GM18508 (cell line): ENCODE measurements around the gene SERPINA12.

Experiments used
- ATAC-seq: cut with Tn5 transposase; IDR thresholded peaks from one replicate; pipeline ENCODE4 v1.9.1; 2021; ENCODE audit warnings: moderate number of reproducible peaks; ENCODE audit not compliant: insufficient read depth, unreplicated experiment

SERPINA12 gene

DNA sequence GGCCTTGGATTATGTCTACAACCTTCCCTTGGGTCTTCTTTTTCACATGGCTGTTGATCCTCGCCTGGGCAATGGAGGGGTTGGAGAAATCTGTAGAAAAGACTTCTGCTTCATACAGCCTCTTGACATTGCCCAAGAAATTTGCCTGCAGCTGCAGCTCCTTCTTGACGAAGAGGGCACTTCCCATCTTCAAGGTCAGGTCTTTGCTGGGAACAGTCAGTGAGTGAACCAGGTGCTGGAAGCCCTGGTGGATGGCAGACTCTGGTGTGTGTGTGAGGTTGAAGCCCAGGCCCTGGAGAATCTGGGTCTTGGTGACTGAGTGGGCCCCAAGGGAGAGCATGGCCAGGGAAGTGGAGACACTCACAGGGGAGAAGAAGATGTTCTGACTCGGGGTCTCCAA, 40.0 kb downstream of the SERPINA12 start:
- ATAC-seq, result no peak

DNA sequence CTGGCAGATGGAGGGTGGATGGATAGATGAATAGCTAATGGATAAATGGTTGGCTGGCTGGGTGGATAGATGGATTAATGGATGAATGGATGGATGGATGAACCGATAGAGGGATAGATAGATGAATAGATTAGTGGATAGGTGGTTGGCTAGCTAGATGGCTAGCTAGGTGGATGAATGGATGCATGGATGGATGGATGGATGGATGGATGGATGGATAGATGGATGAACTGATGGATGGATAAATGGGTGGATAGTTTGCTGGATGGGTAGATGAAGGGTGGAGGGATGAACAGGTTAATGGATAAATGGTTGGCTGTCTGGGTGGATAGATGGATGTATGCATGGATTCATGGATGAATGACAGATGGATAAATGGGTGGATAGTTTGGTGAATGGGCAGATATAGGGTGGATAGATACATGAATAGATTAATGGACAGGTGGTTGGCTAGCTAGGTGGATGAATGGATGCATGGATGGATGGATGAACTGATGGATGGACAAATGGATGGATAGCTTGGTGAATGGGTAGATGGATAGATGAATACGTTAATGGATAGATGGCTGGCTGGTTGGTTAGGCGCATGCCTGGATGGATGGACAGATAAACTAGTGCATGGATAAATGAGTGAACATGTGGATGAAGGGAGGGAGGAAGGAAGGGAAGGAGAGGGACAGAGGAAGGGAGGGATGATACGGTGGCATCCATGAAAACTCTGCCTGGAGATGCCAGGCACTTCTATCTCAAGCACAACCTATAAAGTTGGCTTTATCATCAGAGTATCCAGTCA, 41.3 kb downstream of the SERPINA12 start:
- no peak for ATAC-seq

DNA sequence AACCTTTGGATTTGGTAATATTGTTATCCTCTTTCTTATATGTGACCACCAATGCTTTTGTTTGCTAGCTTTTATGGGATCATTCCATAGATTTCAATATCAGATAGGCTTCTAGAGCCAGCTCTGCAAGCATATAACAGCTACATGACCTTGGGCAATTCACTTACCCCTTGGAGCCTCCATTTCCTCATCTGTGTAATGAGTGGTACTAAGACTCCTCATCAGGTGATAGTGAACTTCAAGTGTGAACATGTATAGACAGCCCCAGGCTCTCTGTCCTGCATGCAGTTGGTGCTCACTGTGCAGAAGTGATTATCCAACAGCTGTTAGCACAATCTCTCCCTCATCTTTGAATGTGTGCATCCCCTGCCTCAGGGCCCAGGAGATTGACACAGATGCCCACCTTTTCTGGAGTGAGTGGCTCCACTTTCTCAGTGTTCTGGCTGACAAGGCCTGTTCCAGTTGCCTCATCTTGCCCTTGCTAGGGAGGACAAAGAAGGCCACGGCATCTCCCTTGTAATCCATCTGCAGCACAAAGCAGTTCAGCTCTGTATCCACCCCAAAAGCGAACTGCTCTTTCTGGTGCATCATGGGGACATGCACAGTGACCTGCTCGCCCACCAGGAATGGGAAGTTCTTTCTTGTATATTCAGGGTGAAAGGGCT, 42.4 kb downstream of the SERPINA12 start:
- no peak for ATAC-seq

DNA sequence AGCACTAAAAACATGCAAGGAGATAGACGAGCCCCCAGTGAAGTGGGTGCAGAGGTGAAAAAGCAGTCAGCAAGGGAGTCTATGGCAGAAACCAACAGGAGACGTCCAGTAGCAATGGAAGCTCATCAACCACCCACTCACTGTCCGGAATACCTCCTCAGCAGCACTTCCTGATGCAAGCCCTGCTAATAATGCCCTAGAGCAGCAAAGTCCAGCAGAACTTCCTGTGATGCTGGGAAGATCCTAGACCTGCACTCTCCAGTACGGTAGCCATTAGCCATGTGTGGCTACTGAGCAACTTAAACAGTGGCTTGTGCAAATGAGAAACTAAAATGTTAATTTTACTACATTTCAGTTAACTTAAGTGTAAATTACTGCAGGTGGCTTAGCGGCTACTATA, 44.2 kb downstream of the SERPINA12 start:
- ATAC-seq, result no peak

DNA sequence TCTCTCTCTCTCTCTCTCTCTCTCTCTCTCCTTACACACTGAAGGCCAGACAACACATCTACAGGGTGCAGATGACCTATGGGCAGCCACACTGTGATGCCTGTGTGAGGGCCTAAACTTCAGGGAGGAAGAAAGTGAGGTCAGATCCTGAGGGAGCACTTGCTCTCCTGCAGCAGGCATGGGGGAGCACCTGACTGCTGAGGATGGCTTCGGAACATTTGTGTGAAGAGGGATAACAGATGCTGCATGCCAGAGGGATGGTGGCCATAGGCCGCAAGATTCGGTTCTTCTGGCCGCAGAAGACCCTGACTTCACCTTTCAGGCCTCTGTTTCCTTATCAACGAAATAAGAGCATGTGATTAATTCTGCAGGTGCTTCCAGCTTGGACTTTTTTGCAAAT, 45.0 kb downstream of the SERPINA12 start:
- no peak for ATAC-seq

DNA sequence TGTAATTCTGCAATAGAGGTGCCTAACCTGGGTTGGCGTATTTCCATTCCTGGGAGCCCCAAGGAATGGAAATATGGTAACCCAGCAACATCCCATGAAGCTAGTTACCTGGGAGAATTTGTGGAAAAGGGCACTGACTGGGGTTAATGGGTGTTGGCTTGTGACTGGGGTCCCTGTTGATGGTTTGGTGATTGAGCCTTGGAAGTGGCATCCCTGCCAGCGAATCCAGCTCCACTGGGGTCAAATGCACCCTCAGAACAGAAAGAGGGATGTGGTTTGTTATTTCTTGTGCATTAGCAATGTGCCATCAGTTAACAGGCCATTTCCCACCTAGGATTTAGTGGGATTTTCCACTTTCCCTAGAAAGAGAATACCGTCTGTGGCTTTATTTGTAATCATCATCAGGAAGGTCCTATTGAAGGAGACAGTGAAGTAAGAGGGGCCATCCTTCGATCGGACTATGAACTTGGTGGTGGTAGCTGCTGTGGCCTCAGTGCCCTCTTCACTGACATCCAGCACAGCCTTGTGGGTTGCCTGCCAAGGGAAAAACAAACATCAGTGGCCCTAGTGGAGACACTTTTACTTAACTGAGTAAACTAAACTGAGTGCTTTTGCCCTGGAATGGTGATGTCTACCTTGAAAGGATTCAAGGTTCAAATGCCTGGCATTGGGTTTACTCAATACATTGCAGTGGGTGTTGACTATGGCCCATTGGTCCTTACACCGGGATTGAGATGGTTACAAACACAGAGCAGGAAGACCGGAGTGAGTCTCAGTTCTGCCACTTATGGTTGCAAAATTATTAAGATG, 46.3 kb downstream of the SERPINA12 start:
- no peak for ATAC-seq

DNA sequence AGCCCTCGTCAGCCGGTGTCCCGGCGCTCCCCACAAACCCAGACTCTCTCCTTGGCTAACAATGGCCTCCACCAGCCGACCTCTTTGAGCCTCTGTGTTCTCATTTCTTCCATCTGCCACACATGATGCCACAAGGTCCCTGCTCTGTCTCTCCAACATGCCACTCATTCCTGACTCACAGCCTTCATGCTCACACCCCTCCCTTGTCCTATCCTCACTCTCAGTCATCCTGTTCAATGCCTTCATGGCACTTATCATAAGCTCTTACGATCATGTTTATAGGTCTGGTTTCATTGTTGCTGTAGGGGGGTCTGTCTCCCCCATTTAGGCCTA, 47.1 kb downstream of the SERPINA12 start:
- ATAC-seq, result no peak

DNA sequence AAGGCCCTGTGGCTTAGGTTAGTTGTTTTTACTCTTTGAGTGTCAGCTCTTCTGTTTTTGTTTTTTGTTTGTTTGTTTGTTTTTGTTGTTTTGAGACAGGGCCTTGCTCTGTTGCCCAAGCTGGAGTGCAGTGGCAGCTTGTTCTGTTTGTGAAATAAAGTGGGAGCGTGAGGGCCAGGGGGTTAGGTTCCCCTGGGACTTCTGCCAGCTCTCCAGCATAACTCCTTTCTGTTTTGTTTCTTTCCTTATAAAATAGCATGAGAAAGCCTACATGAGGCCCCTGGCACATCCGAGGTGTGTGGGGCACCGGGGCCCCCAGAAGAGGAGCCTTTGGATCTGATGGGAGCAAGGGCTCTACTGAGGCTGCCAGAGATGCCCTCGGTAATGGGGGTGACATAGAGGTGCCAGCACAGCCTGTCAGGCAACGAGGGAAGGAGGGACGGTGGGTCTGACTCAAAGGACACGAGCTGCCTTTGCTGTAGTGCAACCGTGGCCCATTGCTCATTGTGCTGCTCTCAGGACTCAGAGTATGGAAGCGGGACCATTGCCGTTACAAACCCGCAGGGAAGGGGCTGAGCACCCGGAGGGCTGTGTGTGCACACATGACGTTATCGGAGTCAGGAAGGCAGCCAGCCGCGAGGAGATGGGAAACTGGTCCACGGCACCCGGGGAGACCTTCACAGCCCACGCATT, 47.6 kb downstream of the SERPINA12 start:
- no peak for ATAC-seq

DNA sequence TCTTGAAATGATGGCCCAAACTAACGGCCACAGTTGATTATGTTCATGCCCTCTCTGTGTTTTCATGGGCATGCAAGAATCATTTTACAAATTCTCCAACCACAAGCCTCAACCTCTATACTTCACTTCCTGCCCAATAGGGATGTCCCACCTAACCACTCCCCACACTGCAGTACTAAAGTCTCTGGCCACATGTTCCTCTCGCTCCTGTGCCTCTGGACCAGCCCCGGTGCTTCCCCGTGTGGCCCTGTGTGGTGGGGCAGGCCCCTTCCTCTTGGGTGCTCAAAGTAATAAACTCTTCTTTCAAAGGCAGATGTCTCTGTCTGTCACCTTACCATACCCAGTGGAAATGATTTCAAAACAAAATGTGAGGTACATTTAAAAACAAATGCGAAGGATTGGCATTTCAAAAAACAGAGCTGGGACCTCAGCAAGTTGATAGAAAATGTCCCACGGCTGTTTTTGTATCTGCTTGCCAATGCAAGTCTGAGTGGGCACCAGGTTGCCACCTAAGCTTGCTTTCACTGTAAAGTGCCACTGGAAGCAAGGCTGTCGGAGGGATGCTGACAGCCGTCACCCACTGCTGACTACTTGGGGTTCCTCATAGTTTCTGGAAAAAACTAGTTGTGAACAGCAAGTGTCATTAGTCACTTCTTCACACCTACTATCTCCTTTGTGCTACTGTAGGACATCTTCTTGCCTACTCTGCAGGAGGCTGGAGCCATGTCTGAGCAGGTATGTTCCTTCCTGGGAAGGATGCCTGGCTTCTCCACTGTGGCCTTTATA, 48.4 kb downstream of the SERPINA12 start:
- no peak for ATAC-seq

DNA sequence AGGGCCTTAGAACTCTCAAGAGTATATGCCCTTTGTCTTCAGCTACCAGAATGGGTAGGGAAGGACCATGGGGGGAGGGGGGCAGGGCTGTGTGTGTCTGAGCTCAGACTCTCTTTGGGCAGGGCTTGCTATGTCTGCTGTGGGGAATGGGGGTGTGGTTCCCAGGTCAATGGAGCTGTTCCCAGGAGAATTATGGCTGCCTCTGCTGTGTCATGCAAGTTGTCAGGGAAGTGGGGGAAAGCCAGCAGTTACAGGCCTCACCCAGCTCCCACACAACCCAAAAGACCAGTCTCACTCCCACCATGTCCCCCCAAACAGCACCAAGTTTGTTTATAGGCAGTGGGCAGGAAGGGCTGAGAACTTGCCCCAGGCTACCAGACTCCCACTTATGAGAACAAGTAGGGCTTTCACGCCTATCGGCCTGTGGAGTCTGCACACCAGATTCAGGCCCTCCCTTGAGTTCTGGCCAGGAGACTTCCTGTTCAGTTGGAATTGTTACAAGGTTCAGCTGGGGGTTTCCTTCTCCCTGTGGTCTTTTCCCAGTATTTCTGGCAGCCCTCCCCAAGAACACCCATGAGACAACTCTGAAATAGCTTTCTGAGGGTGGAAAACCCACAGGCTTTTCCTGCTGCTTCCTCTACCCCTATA, 50.6 kb downstream of the SERPINA12 start:
- ATAC-seq, result no peak

DNA sequence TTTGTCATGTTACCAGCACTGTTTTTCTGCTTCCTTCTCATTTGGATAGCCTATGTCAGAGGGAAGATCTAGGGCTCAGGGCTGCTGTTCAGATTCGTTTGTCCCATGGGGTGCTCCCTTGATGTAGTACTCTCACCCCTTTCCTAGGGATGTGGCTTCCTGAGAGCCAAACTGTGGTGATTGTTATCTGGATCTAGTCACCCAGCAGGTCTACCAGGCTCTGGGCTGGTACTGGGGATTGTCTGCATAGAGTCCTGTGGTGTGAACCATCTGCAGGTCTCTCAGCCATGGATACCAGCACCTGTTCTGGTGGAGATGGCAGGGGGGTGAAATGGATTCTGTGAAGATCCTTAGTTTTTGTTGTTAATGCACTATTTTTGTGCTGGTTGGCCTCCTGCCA, 51.2 kb downstream of the SERPINA12 start:
- ATAC-seq, result no peak

DNA sequence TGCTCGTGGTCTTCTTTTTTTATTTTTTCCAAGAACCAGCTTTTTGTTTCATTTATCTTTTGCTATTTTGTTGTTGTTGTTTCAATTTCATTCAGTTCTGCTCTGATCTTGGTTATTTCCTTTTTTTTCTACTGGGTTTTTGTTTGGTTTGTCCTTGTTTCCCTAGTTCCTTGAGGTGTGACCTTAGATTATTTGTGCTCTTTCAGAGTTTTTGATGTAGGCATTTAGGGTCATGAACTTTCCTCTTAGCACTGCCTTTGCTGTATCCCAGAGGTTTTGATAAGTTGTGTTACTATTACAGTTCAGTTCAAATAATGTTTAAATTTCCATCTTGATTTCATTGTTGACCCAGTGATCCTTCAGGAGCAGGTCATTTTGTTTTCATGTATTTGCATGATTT, 53.3 kb downstream of the SERPINA12 start:
- ATAC-seq, result no peak

DNA sequence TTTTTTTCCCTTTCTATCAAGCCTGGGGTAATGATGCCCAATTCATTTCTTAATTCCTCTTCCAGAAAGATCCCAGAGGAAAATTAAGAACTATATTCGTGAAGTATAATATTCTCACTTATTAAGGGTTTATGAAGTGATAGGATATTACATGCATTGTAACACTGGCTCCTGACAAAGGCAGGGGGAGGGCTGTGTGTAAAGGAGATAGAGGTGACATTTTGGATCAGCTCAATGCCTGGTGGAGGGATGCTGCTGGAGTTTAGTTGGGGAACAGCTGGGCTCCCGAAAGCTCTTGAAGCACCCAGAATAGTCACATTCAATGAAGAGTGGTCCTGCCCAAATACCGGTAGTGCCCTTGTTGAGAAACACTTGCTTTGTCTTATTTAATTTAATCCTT, 57.4 kb downstream of the SERPINA12 start:
- no peak for ATAC-seq

DNA sequence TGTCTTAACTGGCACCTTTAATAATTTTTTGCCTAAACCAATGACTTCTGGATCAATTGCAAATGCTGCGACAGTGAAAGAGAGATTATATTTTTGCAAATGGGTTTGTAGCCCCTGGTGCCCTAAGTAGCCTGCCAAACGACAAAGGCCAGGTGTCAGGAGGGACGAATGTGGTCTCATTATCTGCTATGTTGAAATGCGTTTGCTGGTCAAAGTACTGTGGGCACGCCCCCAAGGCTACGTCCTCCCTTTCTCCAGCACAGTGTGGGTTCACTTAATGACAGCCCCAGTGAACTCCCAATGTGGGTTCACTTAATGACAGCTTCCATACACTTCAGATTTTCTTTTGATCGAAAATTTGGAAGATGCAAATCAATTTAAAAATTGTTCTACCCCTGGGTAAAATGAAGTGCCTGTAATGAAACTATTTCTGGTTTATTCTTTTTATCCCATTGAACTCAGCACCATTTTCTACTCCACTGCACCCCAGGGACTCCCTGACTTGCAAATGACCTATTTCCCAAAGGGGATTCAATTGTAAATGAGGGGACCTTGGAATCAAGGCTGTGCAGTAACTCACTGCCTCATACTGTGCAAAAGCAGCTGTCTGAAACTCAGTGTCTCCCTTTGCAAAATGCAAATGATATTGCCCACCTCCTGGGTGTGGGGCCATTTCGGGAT, 58.0 kb downstream of the SERPINA12 start:
- ATAC-seq, result no peak

DNA sequence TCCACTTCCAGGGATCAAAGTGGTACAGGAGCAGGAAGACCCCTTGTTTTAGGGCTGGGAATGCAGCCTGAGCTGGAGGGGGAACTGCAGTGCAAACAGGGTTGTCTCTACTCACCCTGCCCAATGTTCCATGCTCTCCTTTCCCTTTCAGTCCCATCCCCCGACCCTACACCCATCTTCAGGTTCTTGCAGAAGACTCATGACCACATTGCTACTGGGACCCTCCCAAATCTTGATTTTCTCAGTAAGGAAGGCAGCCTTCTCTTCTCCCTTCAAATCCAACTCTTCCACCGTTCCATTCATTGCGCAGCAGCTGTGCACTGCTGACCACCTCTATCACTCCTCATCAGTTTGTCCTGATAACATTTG, 58.6 kb downstream of the SERPINA12 start:
- ATAC-seq, result no peak

DNA sequence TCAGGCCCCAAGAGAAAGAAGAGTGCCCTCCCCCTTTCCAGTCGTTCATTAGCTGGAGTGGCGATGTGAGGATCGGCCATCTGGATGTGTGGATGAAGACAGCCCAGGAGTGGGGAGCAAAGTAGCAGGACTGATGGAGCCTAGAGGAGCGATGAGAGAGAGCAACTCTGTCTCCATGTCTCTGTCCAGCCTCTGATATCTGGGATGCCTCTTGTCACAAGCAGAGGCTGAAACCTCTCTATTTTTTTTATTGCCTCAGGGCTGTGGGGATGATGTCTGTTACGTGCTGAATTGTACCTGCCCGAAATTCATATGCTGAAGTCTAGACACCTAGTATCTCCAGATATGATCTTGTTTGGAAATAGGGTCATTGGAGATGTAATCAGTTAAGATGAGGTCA, 59.3 kb downstream of the SERPINA12 start:
- no peak for ATAC-seq

DNA sequence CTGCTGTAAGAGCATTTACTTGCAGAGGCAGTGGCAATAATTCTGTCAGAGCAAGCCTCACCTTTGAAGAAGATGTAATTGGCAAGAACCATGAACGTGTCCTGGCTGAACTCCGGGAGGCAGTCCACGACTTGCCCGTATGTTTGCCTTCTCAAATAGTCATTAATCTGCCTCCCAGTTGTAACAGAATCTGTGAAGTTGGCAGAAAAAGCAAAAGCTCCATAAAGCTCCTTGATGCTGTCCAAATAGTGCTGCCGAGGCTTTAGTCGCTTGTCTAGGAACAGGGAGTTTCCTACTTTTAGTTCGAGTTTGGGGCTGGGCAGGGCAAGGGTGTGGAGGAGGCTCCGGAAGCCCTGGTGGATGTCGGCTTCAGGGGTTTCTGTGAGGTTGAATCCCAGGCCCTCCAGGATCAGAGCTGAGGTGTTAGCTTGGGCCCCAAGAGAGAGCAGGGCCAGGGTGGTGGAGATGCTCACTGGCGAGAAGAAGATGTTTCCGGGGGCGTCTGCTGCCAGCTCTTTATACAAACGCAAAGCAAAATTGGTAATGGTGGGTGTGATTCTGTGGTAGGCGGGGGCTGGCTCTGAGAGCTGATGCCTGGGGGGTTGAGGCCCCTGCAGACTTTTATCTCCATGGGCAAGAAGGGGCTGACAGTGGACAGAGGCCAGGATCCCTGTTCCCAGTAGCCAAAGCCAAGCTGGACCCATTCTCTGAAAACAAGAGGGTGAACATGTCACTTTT, 61.0 kb downstream of the SERPINA12 start:
- no peak for ATAC-seq

DNA sequence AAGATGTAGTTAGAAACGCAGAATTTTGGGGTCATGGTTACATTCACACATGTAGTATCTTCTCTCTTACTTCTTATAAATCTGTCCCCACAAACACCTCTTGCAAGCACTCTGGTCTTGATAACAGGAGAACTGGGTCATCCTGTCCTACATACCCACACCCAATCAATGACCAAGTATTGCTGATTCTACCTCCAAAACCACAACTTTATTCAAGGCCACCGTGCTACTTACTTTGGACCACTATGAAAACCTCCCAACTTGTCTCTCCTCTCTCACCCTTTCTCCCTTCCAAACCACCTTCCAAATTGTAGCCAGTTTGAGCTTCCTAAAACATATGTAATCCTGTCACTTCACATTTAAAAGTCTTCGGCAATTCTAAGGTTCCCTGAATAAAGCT, 62.1 kb downstream of the SERPINA12 start:
- no peak for ATAC-seq
